PC-3 (cell line): ENCODE results near the gene ACIN1. TPM values are rescaled to one million over a fixed set of nuclear protein-coding genes. Genes with fewer than 3 reads are reported as not detected.

Experiments used
- ATAC-seq: fragments of 200-7000 bp; cut with Tn5 transposase; 2 replicates; pipeline ENCODE4 v1.9.1; 2020; ENCODE audit warnings: mild to moderate bottlenecking, moderate library complexity
- BruUV-seq: library from RNA; stranded (reverse); fragments of 400-500 nt; replicated peaks from 2 replicates; lab custom pipeline; 2021; lab: Mats Ljungman, UMichigan
- CTCF ChIA-PET: fragments of 300-600 bp; sonication (Branson Sonifier 250); formaldehyde crosslinking; loops from one replicate; lab custom pipeline; 2022; ENCODE audit warnings: antibody characterized with exemption; lab: Charles Lee
- POLR2A ChIA-PET: fragments of 300-600 bp; sonication (Branson Sonifier 250); formaldehyde crosslinking; loops from one replicate; lab custom pipeline; 2022; ENCODE audit warnings: antibody characterized with exemption; ENCODE audit not compliant: unreplicated experiment; lab: Charles Lee
- DNase-seq: peaks from one replicate; pipeline ENCODE4 v3.0.0-alpha.2; 2015
- H2AFZ ChIP-seq: fragments of 300-600 bp; sonication (generic); 2 replicates; pipeline ENCODE4 v1.6.0; 2016; ENCODE audit warnings: antibody characterized with exemption, low read length
- H3F3A ChIP-seq: fragments of 300-600 bp; sonication (generic); one replicate; pipeline ENCODE4 v1.6.0; 2017; ENCODE audit warnings: antibody characterized with exemption, low read length, control low read depth, mild to moderate bottlenecking; ENCODE audit not compliant: unreplicated experiment
- H3K27ac ChIP-seq: fragments of 300-600 bp; sonication (generic); 2 replicates; pipeline ENCODE4 v1.5.1; 2016; ENCODE audit warnings: mild to moderate bottlenecking, low read length
- H3K27me3 ChIP-seq: fragments of 300-600 bp; sonication (generic); 2 replicates; pipeline ENCODE4 v1.6.1; 2016; ENCODE audit warnings: low read length, mixed read lengths
- H3K36me3 ChIP-seq: fragments of 300-600 bp; sonication (generic); 2 replicates; pipeline ENCODE4 v1.6.1; 2016; ENCODE audit warnings: low read depth, mixed run types, low read length, mixed read lengths
- H3K4me1 ChIP-seq: fragments of 300-600 bp; sonication (generic); 2 replicates; pipeline ENCODE4 v1.5.1; 2016; ENCODE audit warnings: low read length; ENCODE audit not compliant: insufficient read depth
- H3K4me2 ChIP-seq: fragments of 300-600 bp; sonication (generic); 2 replicates; pipeline ENCODE4 v1.6.0; 2016; ENCODE audit warnings: low read length
- H3K4me3 ChIP-seq: fragments of 300-600 bp; sonication (generic); 2 replicates; pipeline ENCODE4 v1.5.1; 2016; ENCODE audit warnings: mild to moderate bottlenecking, low read length, mixed read lengths
- H3K79me2 ChIP-seq: fragments of 300-600 bp; sonication (generic); 2 replicates; pipeline ENCODE4 v1.6.1; 2017; ENCODE audit warnings: low read length, mixed read lengths
- H3K9ac ChIP-seq: fragments of 300-600 bp; sonication (generic); 2 replicates; pipeline ENCODE4 v1.6.0; 2016; ENCODE audit warnings: mild to moderate bottlenecking, low read length
- H3K9me2 ChIP-seq: fragments of 300-600 bp; sonication (generic); replicated peaks from 2 replicates; pipeline ENCODE4 v1.6.1; 2016; ENCODE audit warnings: mixed run types, low read length, mixed read lengths
- H3K9me3 ChIP-seq: fragments of 300-600 bp; sonication (generic); 2 replicates; pipeline ENCODE4 v1.6.1; 2016; ENCODE audit warnings: low read length, mixed read lengths
- H4K20me1 ChIP-seq: fragments of 300-600 bp; sonication (generic); 2 replicates; pipeline ENCODE4 v1.6.1; 2016; ENCODE audit warnings: low read length, mixed read lengths
- EZH2 ChIP-seq: fragments of 300-600 bp; sonication (generic); IDR thresholded peaks from one replicate; pipeline ENCODE4 v1.6.1; 2017; ENCODE audit warnings: antibody characterized with exemption, mild to moderate bottlenecking, low read length; ENCODE audit not compliant: unreplicated experiment
- EZH2phosphoT487 ChIP-seq: fragments of 300-600 bp; sonication (generic); IDR thresholded peaks from 2 replicates; pipeline ENCODE4 v1.6.1; 2018; ENCODE audit warnings: mild to moderate bottlenecking, antibody characterized with exemption, low read length, borderline replicate concordance
- intact Hi-C: fragments of 100-400 bp; cut with micrococcal nuclease; formaldehyde crosslinking; loops from 2 replicates; pipeline ENCODE4 v1.9.0; 2023
- total RNA-seq: library from RNA; depleted of rRNA; stranded (reverse); fragments of >200 nt; gene quantifications from 2 replicates; pipeline ENCODE4 v1.2.3, GENCODE V29; 2014
- TF ChIP-seq, protein P1 (sequence below): fragments of 300-600 bp; sonication (generic); conservative IDR thresholded peaks from 2 replicates; pipeline ENCODE4 v1.5.1; 2017; ENCODE audit warnings: antibody characterized with exemption, low read depth, mild to moderate bottlenecking, low read length

ACIN1 gene
- total RNA-seq, 1 experiment from 2014 or later, result 112 TPM

DNA sequence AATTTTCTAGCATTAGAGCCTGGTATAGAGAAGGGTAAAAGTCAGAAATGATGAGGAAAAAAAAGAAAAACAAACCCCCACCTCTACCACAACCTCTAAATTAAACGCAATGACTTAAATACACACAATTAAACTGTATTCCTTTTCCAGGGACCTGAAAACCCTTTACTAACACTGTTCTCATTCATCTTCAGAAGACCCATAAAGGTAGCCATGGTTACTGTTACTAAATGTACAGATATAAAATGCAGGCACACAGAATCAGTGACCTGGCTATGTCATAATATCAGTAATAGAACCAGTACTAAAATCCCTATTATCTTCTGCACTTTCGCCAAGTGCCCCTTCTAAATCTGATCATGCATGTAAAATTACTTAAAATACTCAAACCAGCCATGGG is 1.4 kb downstream of the ACIN1 start:
- Histone ChIP-seq H2AFZ (no peak overlapping the region), H3K4me3 (peak overlapping the region; percentile 95), H3K27ac (no peak overlapping the region), H3K9me2 (no peaks in the 10 kb centered on the region), H4K20me1 (peaks cover 29% of the 10 kb centered on the region), H3K27me3 (no peaks in the 10 kb centered on the region), H3K36me3 (peaks cover 50% of the 10 kb centered on the region), H3F3A (no peaks in the 10 kb centered on the region), H3K4me2 (peak overlapping the region; percentile 96), H3K79me2 (peaks cover 70% of the 10 kb centered on the region), H3K9me3 (no peaks in the 10 kb centered on the region), H3K9ac (peak overlapping the region; percentile 96), H3K4me1 (peaks cover 21% of the 10 kb centered on the region)
- intact Hi-C loops, result no loop called here
- BruUV-seq, result no TSS peak
- ATAC-seq (no peak), DNase-seq (no peak)
- TF ChIP-seq EZH2, result no peak
- TF ChIP-seq, protein P1, sequence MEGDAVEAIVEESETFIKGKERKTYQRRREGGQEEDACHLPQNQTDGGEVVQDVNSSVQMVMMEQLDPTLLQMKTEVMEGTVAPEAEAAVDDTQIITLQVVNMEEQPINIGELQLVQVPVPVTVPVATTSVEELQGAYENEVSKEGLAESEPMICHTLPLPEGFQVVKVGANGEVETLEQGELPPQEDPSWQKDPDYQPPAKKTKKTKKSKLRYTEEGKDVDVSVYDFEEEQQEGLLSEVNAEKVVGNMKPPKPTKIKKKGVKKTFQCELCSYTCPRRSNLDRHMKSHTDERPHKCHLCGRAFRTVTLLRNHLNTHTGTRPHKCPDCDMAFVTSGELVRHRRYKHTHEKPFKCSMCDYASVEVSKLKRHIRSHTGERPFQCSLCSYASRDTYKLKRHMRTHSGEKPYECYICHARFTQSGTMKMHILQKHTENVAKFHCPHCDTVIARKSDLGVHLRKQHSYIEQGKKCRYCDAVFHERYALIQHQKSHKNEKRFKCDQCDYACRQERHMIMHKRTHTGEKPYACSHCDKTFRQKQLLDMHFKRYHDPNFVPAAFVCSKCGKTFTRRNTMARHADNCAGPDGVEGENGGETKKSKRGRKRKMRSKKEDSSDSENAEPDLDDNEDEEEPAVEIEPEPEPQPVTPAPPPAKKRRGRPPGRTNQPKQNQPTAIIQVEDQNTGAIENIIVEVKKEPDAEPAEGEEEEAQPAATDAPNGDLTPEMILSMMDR, result no peak
- TF ChIP-seq EZH2phosphoT487, result no peak
- CTCF ChIA-PET, result interaction anchor here (2.5 kb wide), 1 partner anchor 25 kb away, joined by 45 read pairs; no protein-coding TSS in a partner anchor
- POLR2A ChIA-PET, result interaction anchor here (0.6 kb wide), 1 partner anchor 15 kb away, joined by 6 read pairs; no protein-coding TSS in a partner anchor

DNA sequence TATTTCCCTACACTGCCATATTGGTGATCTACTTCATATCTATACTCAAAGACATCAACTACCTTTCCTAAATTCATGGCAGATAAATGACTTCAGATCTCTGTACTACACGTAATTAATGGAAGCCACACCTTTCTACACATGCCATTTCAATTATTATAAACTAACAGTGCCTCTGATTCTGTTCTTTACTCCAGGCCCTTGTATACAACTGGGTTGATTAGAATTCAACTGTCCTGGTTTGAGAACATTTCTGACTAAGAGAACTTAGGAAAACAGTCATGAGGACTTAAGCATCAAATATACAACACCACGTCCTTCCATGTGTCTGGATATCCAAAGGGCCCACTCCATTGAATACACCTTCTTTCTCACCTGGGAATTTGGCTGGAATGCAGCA is 1.8 kb downstream of the ACIN1 start:
- Histone ChIP-seq H3K9me2 (no peaks in the 10 kb centered on the region), H3K27me3 (no peaks in the 10 kb centered on the region), H3K4me1 (peaks cover 21% of the 10 kb centered on the region), H3K9ac (no peak overlapping the region), H3K27ac (no peak overlapping the region), H3K4me3 (peak overlapping the region; percentile 95), H3F3A (no peaks in the 10 kb centered on the region), H4K20me1 (peaks cover 29% of the 10 kb centered on the region), H3K36me3 (peaks cover 50% of the 10 kb centered on the region), H3K4me2 (peak overlapping the region; percentile 96), H3K9me3 (no peaks in the 10 kb centered on the region), H2AFZ (no peak overlapping the region), H3K79me2 (peaks cover 66% of the 10 kb centered on the region)
- POLR2A ChIA-PET, result no interaction called here
- ATAC-seq (no peak), DNase-seq (no peak)
- intact Hi-C loops, result no loop called here
- TF ChIP-seq EZH2phosphoT487 (no peak), EZH2 (no peak)
- TF ChIP-seq, protein P1, result no peak
- no TSS peak for BruUV-seq
- CTCF ChIA-PET, result no interaction called here

DNA sequence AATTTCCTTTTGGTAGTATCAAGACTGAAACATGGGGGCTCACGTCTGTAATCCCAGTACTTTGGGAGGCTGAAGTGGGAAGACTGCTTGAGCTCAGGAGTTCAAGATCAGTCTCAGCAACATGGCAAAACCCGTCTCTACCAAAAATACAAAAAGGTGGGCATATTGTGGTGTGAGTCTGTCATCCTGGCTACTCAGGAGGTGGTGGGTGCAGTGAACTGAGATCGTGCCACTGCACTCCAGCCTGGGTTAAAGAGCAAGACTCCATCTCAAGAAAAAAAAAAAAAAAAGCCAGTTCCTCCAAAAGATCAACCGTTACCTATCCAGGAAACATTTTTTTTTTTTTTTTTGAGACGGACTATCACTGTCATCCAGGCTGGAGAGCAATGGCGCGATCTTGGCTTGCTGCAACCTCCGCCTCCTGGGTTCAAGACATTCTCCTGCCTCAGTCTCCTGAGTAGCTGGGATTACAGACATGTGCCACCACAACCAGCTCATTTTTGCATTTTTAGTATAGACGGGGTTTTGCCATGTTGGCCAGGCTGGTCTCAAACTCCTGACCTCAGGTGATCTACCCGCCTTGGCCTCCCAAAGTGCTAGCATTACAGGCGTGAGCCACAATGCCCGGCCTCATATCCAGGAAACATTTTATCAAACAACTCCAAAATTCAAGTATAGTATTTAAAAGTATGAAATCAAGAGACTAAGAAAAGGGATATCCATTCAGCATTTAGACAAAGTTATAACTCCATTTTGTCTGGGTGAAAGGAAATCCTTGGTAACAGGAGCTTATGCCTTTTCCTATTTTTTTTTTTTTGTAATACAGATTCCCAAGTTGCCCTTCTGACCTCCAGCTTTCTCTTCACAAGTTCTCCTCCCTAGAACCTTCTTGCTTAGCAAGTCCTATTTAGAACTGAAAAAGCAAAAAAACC is 3.4 kb downstream of the ACIN1 start:
- TF ChIP-seq EZH2, result no peak
- no peak for TF ChIP-seq EZH2phosphoT487
- TF ChIP-seq, protein P1, result no peak
- CTCF ChIA-PET, result interaction anchor here (0.5 kb wide), 1 partner anchor 22 kb away, joined by 4 read pairs; no protein-coding TSS in a partner anchor

More for the DNA sequence above, 3.4 kb downstream of the ACIN1 start:
- H3K9ac ChIP-seq, result no peak overlapping the region
- peaks cover 54% of the 10 kb centered on the region for H3K79me2 ChIP-seq
- H2AFZ ChIP-seq, result no peak overlapping the region
- POLR2A ChIA-PET, result no interaction called here
- H3K4me1 ChIP-seq, result peaks cover 14% of the 10 kb centered on the region
- H3K27ac ChIP-seq, result no peak overlapping the region
- H3K27me3 ChIP-seq, result no peaks in the 10 kb centered on the region
- no peaks in the 10 kb centered on the region for H3K9me3 ChIP-seq
- no peak overlapping the region for H3K4me2 ChIP-seq
- H4K20me1 ChIP-seq, result peaks cover 18% of the 10 kb centered on the region
- H3F3A ChIP-seq, result no peaks in the 10 kb centered on the region
- H3K4me3 ChIP-seq, result no peak overlapping the region
- DNase-seq (no peak), ATAC-seq (no peak)
- H3K9me2 ChIP-seq, result no peaks in the 10 kb centered on the region
- H3K36me3 ChIP-seq, result peaks cover 55% of the 10 kb centered on the region
- BruUV-seq, result no TSS peak
- intact Hi-C loops, result no loop called here
